ENCODE measurements around the gene GOLGA5. TPM values are rescaled to one million over a fixed set of nuclear protein-coding genes. Genes with fewer than 3 reads are reported as not detected.
A peak's percentile ranks its signal among the peaks of the same experiment; 100 is the strongest.

The GOLGA5 gene
- total and polyA plus RNA-seq, 11 donors, result 18.1 to 25.9 (median 22.9) TPM

DNA sequence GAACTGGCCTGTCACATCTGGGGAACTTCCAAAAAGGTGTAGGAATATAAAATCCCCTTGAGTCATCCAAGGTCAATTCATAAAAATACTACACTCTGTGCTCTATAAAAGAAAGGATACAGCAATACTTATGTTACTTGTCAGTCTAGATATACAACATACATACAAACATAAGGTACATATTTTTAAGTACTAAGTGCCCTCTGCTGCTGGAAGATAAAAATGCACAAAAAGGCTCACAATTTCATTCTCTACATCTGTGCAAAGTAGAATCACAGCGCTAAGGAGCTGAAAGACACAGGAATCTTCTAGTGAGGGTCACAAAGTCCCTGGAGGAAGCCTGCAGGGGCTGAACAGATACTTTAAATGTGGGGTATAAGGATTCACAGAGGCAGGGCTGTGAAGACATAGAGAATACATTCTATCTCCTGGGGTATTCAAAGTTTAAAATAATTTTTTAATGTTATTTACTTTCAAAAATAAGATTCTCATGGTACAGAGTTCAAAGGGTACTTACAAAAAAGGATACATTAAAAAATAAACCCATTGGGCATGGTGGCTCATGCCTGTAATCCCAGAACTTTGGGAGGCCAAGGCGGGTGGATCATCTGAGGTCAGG is 10.2 kb upstream of the GOLGA5 start:
- Histone ChIP-seq H3K4me3 (no peak overlapping the region), H3K27ac (no peak overlapping the region), H3K4me1 (peaks cover 0 to 32% (median 7%) of the 10 kb centered on the region in 12 donors), H3K36me3 (no peaks in the 10 kb centered on the region), H3K27me3 (no peaks in the 10 kb centered on the region), H3K9me3 (peaks cover 0 to 23% (median 2%) of the 10 kb centered on the region in 12 donors)
- ATAC-seq (peak in 3 of 4 donors; percentile 45 to 64 (median 58)), DNase-seq (peak in 1 of 5 donors; percentile 20)
- 45 to 54% (median 49%) methylated on average over 2 of the region's 2 CpGs for WGBS, 4 donors
- intact Hi-C loops (cut with DNase I), result loop anchor here in 9 of 10 donors (1.0 to 10.0 kb wide), 7 partner anchors 37 to 1272 kb away; partner anchors contain the start of genes LGMN (in 3 of the 9) and PPP4R3A (in 1 of the 9)
- TF ChIP-seq, protein P1, sequence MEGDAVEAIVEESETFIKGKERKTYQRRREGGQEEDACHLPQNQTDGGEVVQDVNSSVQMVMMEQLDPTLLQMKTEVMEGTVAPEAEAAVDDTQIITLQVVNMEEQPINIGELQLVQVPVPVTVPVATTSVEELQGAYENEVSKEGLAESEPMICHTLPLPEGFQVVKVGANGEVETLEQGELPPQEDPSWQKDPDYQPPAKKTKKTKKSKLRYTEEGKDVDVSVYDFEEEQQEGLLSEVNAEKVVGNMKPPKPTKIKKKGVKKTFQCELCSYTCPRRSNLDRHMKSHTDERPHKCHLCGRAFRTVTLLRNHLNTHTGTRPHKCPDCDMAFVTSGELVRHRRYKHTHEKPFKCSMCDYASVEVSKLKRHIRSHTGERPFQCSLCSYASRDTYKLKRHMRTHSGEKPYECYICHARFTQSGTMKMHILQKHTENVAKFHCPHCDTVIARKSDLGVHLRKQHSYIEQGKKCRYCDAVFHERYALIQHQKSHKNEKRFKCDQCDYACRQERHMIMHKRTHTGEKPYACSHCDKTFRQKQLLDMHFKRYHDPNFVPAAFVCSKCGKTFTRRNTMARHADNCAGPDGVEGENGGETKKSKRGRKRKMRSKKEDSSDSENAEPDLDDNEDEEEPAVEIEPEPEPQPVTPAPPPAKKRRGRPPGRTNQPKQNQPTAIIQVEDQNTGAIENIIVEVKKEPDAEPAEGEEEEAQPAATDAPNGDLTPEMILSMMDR (IDR thresholded peaks at IDR 0.05), result peak; percentile 25 to 77 (median 58)
- TF ChIP-seq POLR2A (IDR thresholded peaks at IDR 0.05), result no peak

GRCh38 chr14:92785667-92786426 is 8.3 kb upstream of the GOLGA5 start:
- Histone ChIP-seq H3K27ac (peak overlapping the region; percentile 3 to 80 (median 63)), H3K27me3 (no peaks in the 10 kb centered on the region), H3K4me3 (peak overlapping the region in 1 of 12 donors; percentile 7), H3K36me3 (no peaks in the 10 kb centered on the region), H3K9me3 (peaks cover 0 to 39% (median 14%) of the 10 kb centered on the region in 12 donors), H3K4me1 (peaks cover 0 to 25% (median 7%) of the 10 kb centered on the region in 12 donors)
- intact Hi-C loops (cut with DNase I), result loop anchor here in 6 of 10 donors (2.0 to 10.0 kb wide), 4 partner anchors 39 to 101 kb away; partner anchors contain the start of gene LGMN (in 1 of the 6)
- ATAC-seq (peak; percentile 58 to 77 (median 68)), DNase-seq (peak in 4 of 5 donors; percentile 29 to 72 (median 58))
- TF ChIP-seq, protein P1 (IDR thresholded peaks at IDR 0.05), result peak in 1 of 12 donors; percentile 17
- no peak for TF ChIP-seq POLR2A (IDR thresholded peaks at IDR 0.05)
- WGBS, 4 donors, result 49 to 61% (median 56%) methylated on average over 6 of the region's 6 CpGs

- Histone ChIP-seq H3K9me3 (peaks cover 0 to 39% (median 14%) of the 10 kb centered on the region in 12 donors), H3K36me3 (no peaks in the 10 kb centered on the region), H3K27me3 (no peaks in the 10 kb centered on the region), H3K27ac (peak overlapping the region; percentile 3 to 80 (median 63)), H3K4me1 (peaks cover 0 to 21% (median 7%) of the 10 kb centered on the region in 12 donors), H3K4me3 (no peak overlapping the region)
- DNase-seq, result no peak
- 91 to 98% (median 94%) methylated on average over 1 of the region's 1 CpG for WGBS, 4 donors
- no peak for ATAC-seq
- TF ChIP-seq, protein P1 (IDR thresholded peaks at IDR 0.05), result no peak
- no peak for TF ChIP-seq POLR2A (IDR thresholded peaks at IDR 0.05)
- intact Hi-C loops (cut with DNase I), result loop anchor here in 4 of 10 donors (5.0 to 10.0 kb wide), 3 partner anchors 39 to 102 kb away; partner anchors contain the start of gene LGMN (in 1 of the 4)
Observed at GRCh38 chr14:92786427-92786756, 7.7 kb upstream of the GOLGA5 start.

DNA sequence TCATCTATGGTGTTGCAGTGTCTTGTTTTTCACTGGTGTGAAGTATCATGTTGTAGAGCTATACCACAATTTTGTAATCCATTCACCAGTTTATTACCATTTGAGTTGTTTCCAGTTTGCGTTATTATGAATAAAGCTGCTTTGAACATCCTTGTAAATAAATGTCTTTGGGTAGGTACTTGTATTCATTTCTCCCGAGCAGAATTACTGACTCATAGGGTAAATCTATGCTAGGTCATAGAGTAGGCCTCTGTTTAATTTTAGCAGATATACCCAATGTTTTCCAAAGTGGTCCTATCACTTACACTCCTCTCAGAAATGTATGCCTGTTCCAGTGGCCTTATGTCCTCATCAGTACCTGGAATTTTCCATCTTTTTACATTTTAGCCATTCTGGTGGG is 6.6 kb upstream of the GOLGA5 start:
- no peak for TF ChIP-seq POLR2A (IDR thresholded peaks at IDR 0.05)
- H3K4me3 ChIP-seq, result no peak overlapping the region
- intact Hi-C loops (cut with DNase I), result loop anchor here in 4 of 10 donors (5.0 to 10.0 kb wide), 3 partner anchors 40 to 103 kb away; partner anchors contain the start of gene LGMN (in 1 of the 4)
- no peak overlapping the region for H3K27ac ChIP-seq
- DNase-seq (no peak), ATAC-seq (no peak)
- WGBS, 4 donors, result 85 to 93% (median 88%) methylated on average over 2 of the region's 2 CpGs
- peaks cover 0 to 23% (median 7%) of the 10 kb centered on the region in 12 donors for H3K4me1 ChIP-seq
- H3K9me3 ChIP-seq, result peaks cover 0 to 39% (median 14%) of the 10 kb centered on the region in 12 donors
- no peaks in the 10 kb centered on the region for H3K36me3 ChIP-seq
- no peaks in the 10 kb centered on the region for H3K27me3 ChIP-seq
